OCI-LY1 (cell line): ENCODE measurements around the gene CDC37.

ENCODE experiments used
- H2AFZ ChIP-seq: fragments of 200-600 bp; sonication (generic), shearing (Covaris generic); 2 replicates; pipeline ENCODE4 v1.6.0; 2014; ENCODE audit warnings: antibody characterized with exemption, mild to moderate bottlenecking, low read length
- H3F3A ChIP-seq: fragments of 200-600 bp; sonication (generic), shearing (Covaris generic); 2 replicates; pipeline ENCODE4 v1.6.0; 2014; ENCODE audit warnings: mild to moderate bottlenecking, antibody characterized with exemption, low read length, moderate library complexity; ENCODE audit not compliant: insufficient read depth
- H3K27ac ChIP-seq: fragments of 200-600 bp; sonication (generic); 2 replicates; pipeline ENCODE4 v1.5.1; 2014; ENCODE audit warnings: low read length, mixed run types, mild to moderate bottlenecking, low read depth; ENCODE audit not compliant: poor library complexity, severe bottlenecking
- H3K27me3 ChIP-seq: fragments of 200-600 bp; sonication (generic); 2 replicates; pipeline ENCODE4 v1.6.0; 2014; ENCODE audit warnings: antibody characterized with exemption, mild to moderate bottlenecking, low read length, moderate library complexity; ENCODE audit not compliant: insufficient read depth
- H3K36me3 ChIP-seq: fragments of 200-600 bp; sonication (generic); 2 replicates; pipeline ENCODE4 v1.6.1; 2014; ENCODE audit warnings: mild to moderate bottlenecking, antibody characterized with exemption, low read length, moderate library complexity, mixed read lengths; ENCODE audit not compliant: insufficient read depth
- H3K4me1 ChIP-seq: fragments of 200-600 bp; sonication (generic); 2 replicates; pipeline ENCODE4 v1.5.1; 2014; ENCODE audit warnings: mild to moderate bottlenecking, low read length, moderate library complexity; ENCODE audit not compliant: insufficient read depth, severe bottlenecking
- H3K4me2 ChIP-seq: fragments of 200-600 bp; sonication (generic), shearing (Covaris generic); 2 replicates; pipeline ENCODE4 v1.6.1; 2014; ENCODE audit warnings: low read length
- H3K4me3 ChIP-seq: fragments of 200-600 bp; sonication (generic); 2 replicates; pipeline ENCODE4 v1.5.1; 2014; ENCODE audit warnings: low read length, low read depth, mild to moderate bottlenecking, mixed read lengths; ENCODE audit not compliant: poor library complexity, severe bottlenecking
- H3K79me2 ChIP-seq: fragments of 200-600 bp; shearing (Covaris generic); 2 replicates; pipeline ENCODE4 v1.6.1; 2016; ENCODE audit warnings: mixed run types, low read length, mixed read lengths; ENCODE audit not compliant: insufficient read depth
- H3K9ac ChIP-seq: fragments of 200-600 bp; sonication (generic), shearing (Covaris generic); 2 replicates; pipeline ENCODE4 v1.6.1; 2014; ENCODE audit warnings: mild to moderate bottlenecking, low read length, mixed read lengths
- H3K9me2 ChIP-seq: fragments of 200-600 bp; sonication (generic), shearing (Covaris generic); 2 replicates; pipeline ENCODE4 v1.6.1; 2014; ENCODE audit warnings: low read depth, mild to moderate bottlenecking, low read length, mixed read lengths
- H3K9me3 ChIP-seq: fragments of 200-600 bp; shearing (Covaris generic); 2 replicates; pipeline ENCODE4 v1.6.1; 2014; ENCODE audit warnings: low read length, mixed read lengths
- H4K20me1 ChIP-seq: fragments of 200-600 bp; sonication (generic), shearing (Covaris generic); 2 replicates; pipeline ENCODE4 v1.6.0; 2016; ENCODE audit warnings: mild to moderate bottlenecking, low read length; ENCODE audit not compliant: insufficient read depth
- CTCF ChIP-seq: fragments of 200-600 bp; sonication (generic), shearing (Covaris generic); IDR thresholded peaks from 2 replicates; pipeline ENCODE4 v1.5.1; 2017; ENCODE audit warnings: mild to moderate bottlenecking, antibody characterized with exemption, low read length, moderate library complexity, mixed read lengths
- EZH2 ChIP-seq: fragments of 200-600 bp; sonication (generic), shearing (Covaris generic); IDR thresholded peaks from 2 replicates; pipeline ENCODE4 v1.8.0; 2017; ENCODE audit warnings: borderline replicate concordance, mixed run types, mild to moderate bottlenecking, antibody characterized with exemption, low read length, moderate library complexity, mixed read lengths

CDC37 gene

GRCh38 chr19:10403137-10404021 lies at the start of gene CDC37:
Gene CDC37 (minus strand): TSS chr19:10403542. CDS start chr19:10403479, 63 bp downstream.
- Histone ChIP-seq H3K9ac (peak within 1 kb of the TSS; percentile 99), H3K4me1 (peaks cover 57% of the 10 kb centered on the region), H3K27ac (peak within 1 kb of the TSS; percentile 41), H3K9me3 (no peaks in the 10 kb centered on the region), H3K36me3 (peaks cover 12% of the 10 kb centered on the region; the same call in 1 of the 2 replicates), H3K9me2 (no peaks in the 10 kb centered on the region), H3K27me3 (no peaks in the 10 kb centered on the region; the same call in 1 of the 2 replicates), H3K79me2 (peaks cover 15% of the 10 kb centered on the region), H3F3A (no peaks in the 10 kb centered on the region), H3K4me3 (peak within 1 kb of the TSS; percentile 100), H2AFZ (no peak within 1 kb of the TSS), H4K20me1 (no peaks in the 10 kb centered on the region), H3K4me2 (peak within 1 kb of the TSS; percentile 91)
- TF ChIP-seq EZH2 (no peak), CTCF (no peak)

GRCh38 chr19:10450853-10451609 lies 47.7 kb upstream of the CDC37 start:
- Histone ChIP-seq H3K9me2 (no peaks in the 10 kb centered on the region), H3K36me3 (no peaks in the 10 kb centered on the region), H4K20me1 (no peaks in the 10 kb centered on the region), H3K27me3 (peaks cover 10% of the 10 kb centered on the region; the same call in 1 of the 2 replicates), H3K79me2 (no peaks in the 10 kb centered on the region), H3K9ac (no peak overlapping the region), H3F3A (no peaks in the 10 kb centered on the region), H3K9me3 (no peaks in the 10 kb centered on the region), H3K4me3 (no peak overlapping the region), H3K27ac (no peak overlapping the region), H3K4me2 (no peak overlapping the region), H2AFZ (no peak overlapping the region), H3K4me1 (peaks cover 4% of the 10 kb centered on the region)
- TF ChIP-seq CTCF: no peak
- no peak for TF ChIP-seq EZH2

- Histone ChIP-seq H3K9me3 (no peaks in the 10 kb centered on the region), H3K4me1 (peaks cover 5% of the 10 kb centered on the region), H3K27ac (no peak overlapping the region), H3K4me2 (no peak overlapping the region), H3K9me2 (no peaks in the 10 kb centered on the region), H3K4me3 (no peak overlapping the region), H3K27me3 (peaks cover 10% of the 10 kb centered on the region; the same call in 1 of the 2 replicates), H4K20me1 (no peaks in the 10 kb centered on the region), H3K9ac (no peak overlapping the region), H3K79me2 (no peaks in the 10 kb centered on the region), H3F3A (no peaks in the 10 kb centered on the region), H2AFZ (no peak overlapping the region), H3K36me3 (no peaks in the 10 kb centered on the region)
- TF ChIP-seq EZH2 (no peak), CTCF (no peak)
These were observed 47.0 kb upstream of the CDC37 start for GRCh38 chr19:10450191-10450852.
